GM12878 (cell line): ENCODE measurements around the gene YAF2. TPM values are rescaled to one million over a fixed set of nuclear protein-coding genes. Genes with fewer than 3 reads are reported as not detected.

Source experiments
- ATAC-seq: fragments of 200-7000 bp; cut with Tn5 transposase; 3 replicates; pipeline ENCODE4 v1.9.1; 2020; ENCODE audit warnings: mild to moderate bottlenecking, moderate library complexity
- BruUV-seq: library from RNA; stranded (reverse); fragments of 400-500 nt; replicated peaks from 2 replicates; lab custom pipeline; 2021; lab: Mats Ljungman, UMichigan
- CTCF ChIA-PET: fragments of 300-600 bp; sonication (Branson Sonifier 250); formaldehyde crosslinking; extraction: SDS; loops from one replicate; lab custom pipeline; 2021; ENCODE audit warnings: inconsistent platforms; lab: Yijun Ruan, JAX
- POLR2A ChIA-PET: fragments of 350-600 bp; formaldehyde crosslinking; extraction: SDS; loops from one replicate; lab custom pipeline; 2021; ENCODE audit warnings: inconsistent platforms; lab: Charles Lee
- RAD21 ChIA-PET: fragments of 300-600 bp; sonication (Branson Sonifier 250); formaldehyde crosslinking; loops from one replicate; lab custom pipeline; 2023; ENCODE audit warnings: antibody characterized with exemption; ENCODE audit not compliant: unreplicated experiment; lab: Charles Lee
- SMC1A ChIA-PET: fragments of 300-600 bp; sonication (Branson Sonifier 250); formaldehyde crosslinking; loops from one replicate; lab custom pipeline; 2023; ENCODE audit not compliant: unreplicated experiment, uncharacterized antibody; lab: Charles Lee
- DNase-seq: peaks from one replicate; pipeline ENCODE4 v3.0.0-alpha.2; 2011; ENCODE audit warnings: low read depth, low spot score
- FAIRE-seq: peaks from 3 replicates; lab custom pipeline; 2011; peaks lifted over from hg19 to GRCh38; lab: Jason Lieb, UNC
- H2AFZ ChIP-seq: 2 replicates; pipeline ENCODE4 v1.6.0; 2011; ENCODE audit warnings: low read depth, low read length, control low read depth; ENCODE audit not compliant: control insufficient read depth
- H3K27ac ChIP-seq: 2 replicates; pipeline ENCODE4 v1.5.1; 2011; ENCODE audit warnings: control low read depth; ENCODE audit not compliant: control insufficient read depth, insufficient read depth
- H3K27me3 ChIP-seq, 2 experiments: replicated peaks in 1 of 2; 2 replicates each; pipeline versions ENCODE4 v1.6.0 to v1.6.1; 2011; ENCODE audit warnings: low read length in 1 of 2; ENCODE audit not compliant: control insufficient read depth in 2 of 2, insufficient read depth in 2 of 2
- H3K36me3 ChIP-seq, 2 experiments: 2 replicates each; pipeline ENCODE4 v1.5.1; 2011; ENCODE audit warnings: low read length in 1 of 2; ENCODE audit not compliant: control insufficient read depth in 2 of 2, insufficient read depth in 2 of 2
- H3K4me1 ChIP-seq: 2 replicates; pipeline ENCODE4 v1.6.1; 2011; ENCODE audit warnings: mild to moderate bottlenecking, low read length, moderate library complexity, mixed read lengths; ENCODE audit not compliant: control insufficient read depth, insufficient read depth
- H3K4me2 ChIP-seq: 2 replicates; pipeline ENCODE4 v1.6.0; 2011; ENCODE audit warnings: control low read depth; ENCODE audit not compliant: control insufficient read depth, insufficient read depth
- H3K4me3 ChIP-seq: fragments of 200-600 bp; sonication (generic); 2 replicates; pipeline ENCODE4 v1.5.1; 2016
- H3K79me2 ChIP-seq: 2 replicates; pipeline ENCODE4 v1.6.0; 2011; ENCODE audit warnings: low read length; ENCODE audit not compliant: control insufficient read depth, insufficient read depth
- H3K9ac ChIP-seq: 2 replicates; pipeline ENCODE4 v1.8.0; 2011; ENCODE audit warnings: low read length, control low read depth, mixed read lengths; ENCODE audit not compliant: control insufficient read depth, insufficient read depth
- H3K9me3 ChIP-seq: replicated peaks from 3 replicates; pipeline ENCODE4 v1.5.1; 2011; ENCODE audit warnings: mild to moderate bottlenecking, low read length; ENCODE audit not compliant: control insufficient read depth, insufficient read depth
- H4K20me1 ChIP-seq: 2 replicates; pipeline ENCODE4 v1.6.0; 2011; ENCODE audit not compliant: control insufficient read depth, insufficient read depth
- BCL3 ChIP-seq: IDR thresholded peaks from 2 replicates; pipeline ENCODE4 v1.6.1; 2011; ENCODE audit warnings: borderline replicate concordance, low read depth, mild to moderate bottlenecking, moderate library complexity, low read length; ENCODE audit not compliant: insufficient read depth, poor library complexity, severe bottlenecking
- CHD4 ChIP-seq: fragments of 200-600 bp; sonication (generic); IDR thresholded peaks from 2 replicates; pipeline ENCODE4 v1.6.1; 2016; ENCODE audit warnings: mild to moderate bottlenecking
- FOXK2 ChIP-seq: fragments of 450-650 bp; IDR thresholded peaks from 2 replicates; pipeline ENCODE4 v1.6.1; 2017; ENCODE audit warnings: mild to moderate bottlenecking, moderate library complexity
- IKZF2 ChIP-seq, 2 experiments: fragments of 450-650 bp; IDR thresholded peaks; 2 replicates each; pipeline ENCODE4 v1.6.1; 2017; ENCODE audit warnings: mild to moderate bottlenecking in 2 of 2, moderate library complexity in 2 of 2
- KAT2A ChIP-seq: conservative IDR thresholded peaks from 2 replicates; pipeline ENCODE4 v1.6.1; 2011; ENCODE audit warnings: low read depth, low read length; ENCODE audit not compliant: control insufficient read depth
- MEF2B ChIP-seq: fragments of 450-650 bp; IDR thresholded peaks from 2 replicates; pipeline ENCODE4 v1.6.1; 2018; ENCODE audit warnings: mild to moderate bottlenecking, moderate library complexity; ENCODE audit not compliant: partially characterized antibody, poor library complexity, severe bottlenecking
- MXI1 ChIP-seq: fragments of 150-350 bp; IDR thresholded peaks from 2 replicates; pipeline ENCODE4 v1.6.1; 2011; ENCODE audit warnings: low read depth, mild to moderate bottlenecking, inconsistent platforms, low read length, improper control_type of control experiment
- NFYB ChIP-seq: IDR thresholded peaks from 2 replicates; pipeline ENCODE4 v1.6.1; 2011; ENCODE audit warnings: low read depth, mild to moderate bottlenecking, low read length, improper control_type of control experiment, moderate library complexity; ENCODE audit not compliant: insufficient read depth
- USF2 ChIP-seq: IDR thresholded peaks from 2 replicates; pipeline ENCODE4 v1.6.1; 2011; ENCODE audit warnings: low read depth, low read length, improper control_type of control experiment, borderline replicate concordance
- in situ Hi-C: fragments of 300-500 bp; cut with MboI; formaldehyde crosslinking; loops from 9 replicates; pipeline ENCODE4 v1.14.3; 2018; ENCODE audit warnings: mixed read lengths
- intact Hi-C: fragments of 100-400 bp; cut with micrococcal nuclease; formaldehyde crosslinking; loops from one replicate; pipeline ENCODE4 v1.14.2; 2022; ENCODE audit not compliant: unreplicated experiment
- polyA plus RNA-seq, 11 experiments: library from polyadenylated mRNA; depleted of rRNA in 4 of 11; unstranded in 6 of 11; stranded (reverse) in 5 of 11; fragments of >200 nt; fragmentation: Nextera tagmentation in 4 of 11; fragmentation: Illumina TruSeq in 1 of 11; extraction: Ambion mirVana in 4 of 11; extraction: Trizol in 1 of 11; gene quantifications; 1 replicate in 1 of 11; 2 replicates in 10 of 11; pipeline versions ENCODE4 v1.2.1 to v1.2.3, GENCODE V29; 2011 to 2016; ENCODE audit warnings: inconsistent platforms in 2 of 11, missing spikeins in 2 of 11, low read depth in 1 of 11
- total RNA-seq, 4 experiments: library from RNA; depleted of rRNA in 3 of 4; stranded (reverse); fragments of >200 nt in 3 of 4; fragmentation: Illumina TruSeq in 1 of 4; extraction: Trizol in 1 of 4; gene quantifications; 2 replicates each; pipeline versions ENCODE4 v1.2.1 to v1.2.3, GENCODE V29; 2013 to 2021

Gene YAF2
- total and polyA plus RNA-seq, 10 of the 15 experiments (the other 5 are each of a cell fraction or from before 2014, with no cell fraction given) = 18.8 to 36.6 (median 23.0) TPM

DNA sequence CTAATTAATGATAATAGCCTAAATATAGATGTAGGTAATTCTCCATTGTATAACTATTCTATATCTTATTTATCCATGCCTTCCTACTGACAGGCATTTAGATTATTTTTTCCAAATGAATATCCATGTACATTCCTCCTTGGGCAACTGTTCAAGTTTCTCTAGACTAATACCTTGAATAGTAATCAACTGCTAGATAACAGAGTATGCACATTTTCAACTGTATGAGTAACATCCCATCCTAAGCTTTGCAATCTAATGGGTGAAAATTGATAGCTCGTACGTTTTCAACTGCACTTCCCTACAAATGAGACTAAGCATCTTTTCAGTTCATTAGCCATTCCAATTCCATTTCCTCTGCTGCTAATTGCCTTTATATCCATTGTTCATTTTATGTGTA, 37.0 kb downstream of the YAF2 start (continued):
- TF ChIP-seq BCL3 = no peak
- no peak for TF ChIP-seq CHD4
- TF ChIP-seq USF2 = no peak
- TF ChIP-seq NFYB = no peak
- no peak for TF ChIP-seq MXI1
- no peak for TF ChIP-seq KAT2A
- no peak for TF ChIP-seq FOXK2

DNA sequence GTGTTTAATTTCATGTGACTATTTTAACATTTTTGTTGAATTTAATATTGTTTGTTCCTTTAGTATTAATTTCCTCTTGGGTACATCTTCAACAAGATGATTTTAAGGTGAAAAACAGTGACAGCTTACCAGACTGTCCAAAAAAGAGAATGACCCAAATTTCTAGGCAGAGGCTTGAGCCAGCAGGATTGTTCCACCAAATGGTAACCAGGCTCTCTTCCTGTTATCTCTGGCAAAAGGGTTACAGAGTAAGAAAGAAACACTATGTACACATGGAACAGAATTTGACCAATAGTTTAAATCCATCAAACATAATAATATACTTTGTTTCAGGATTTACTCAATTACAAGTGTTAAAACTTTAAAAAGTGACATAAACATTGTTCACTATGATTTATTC, 39.0 kb downstream of the YAF2 start:
- TF ChIP-seq MEF2B (no peak), IKZF2 (IDR thresholded peaks at IDR 0.05) (no peak)
- H3K27ac ChIP-seq = no peak overlapping the region
- no peaks in the 10 kb centered on the region for H3K9me3 ChIP-seq
- no peak overlapping the region for H3K9ac ChIP-seq
- no peak overlapping the region for H2AFZ ChIP-seq
- no peaks in the 10 kb centered on the region for H4K20me1 ChIP-seq
- H3K4me2 ChIP-seq = no peak overlapping the region
- in situ Hi-C loops (no loop called here), intact Hi-C loops (no loop called here)
- CTCF ChIA-PET = interaction anchor here (1.3 kb wide), 1 partner anchor 133 kb away, joined by 3 read pairs; no protein-coding TSS in a partner anchor
- no TSS peak for BruUV-seq
- no peak overlapping the region for H3K4me3 ChIP-seq
- no peak for ATAC-seq
- no peaks in the 10 kb centered on the region for H3K4me1 ChIP-seq
- no peak for DNase-seq
- RAD21 ChIA-PET = no interaction called here
- FAIRE-seq = no peak
- no peaks in the 10 kb centered on the region for H3K27me3 ChIP-seq
- POLR2A ChIA-PET = no interaction called here
- SMC1A ChIA-PET = interaction anchor here (1.0 to 1.5 kb wide), 2 partner anchors 9 to 133 kb away, joined by 3 to 7 read pairs; no protein-coding TSS in a partner anchor
- H3K79me2 ChIP-seq = no peaks in the 10 kb centered on the region
- no peaks in the 10 kb centered on the region; a peak in 1 of 4 replicates for H3K36me3 ChIP-seq
